HepG2 (cell line): ENCODE data around the gene NCOA5. TPM values are rescaled to one million over a fixed set of nuclear protein-coding genes. Genes with fewer than 3 reads are reported as not detected.
A peak's percentile ranks its signal among the peaks of the same experiment; 100 is the strongest.

Experiments
- ATF1 ChIP-seq: IDR thresholded peaks from 2 replicates; pipeline ENCODE4 v1.6.1; 2016; ENCODE audit warnings: mild to moderate bottlenecking, control low read depth
- CEBPZ ChIP-seq: IDR thresholded peaks from 2 replicates; pipeline ENCODE4 v1.6.1; 2012; ENCODE audit warnings: low read length, improper control_type of control experiment
- CREB1 ChIP-seq, 2 experiments: fragments of 450-650 bp in 1 of 2; IDR thresholded peaks; 2 replicates each; pipeline ENCODE4 v1.6.1; 2016 to 2017; ENCODE audit warnings: control low read depth in 1 of 2, mild to moderate bottlenecking in 1 of 2, missing compliant biosample characterization in 1 of 2, missing genetic modification characterization in 1 of 2
- FOSL1 ChIP-seq: sonication (generic); formaldehyde crosslinking; IDR thresholded peaks from 2 replicates; pipeline ENCODE4 v1.9.0; 2021; ENCODE audit warnings: missing genetic modification reagents, borderline replicate concordance
- GLMP ChIP-seq: sonication (generic); formaldehyde crosslinking; IDR thresholded peaks from 2 replicates; pipeline ENCODE4 v1.9.0; 2021; ENCODE audit warnings: missing genetic modification reagents, mild to moderate bottlenecking, borderline replicate concordance
- HCFC1 ChIP-seq: fragments of 150-350 bp; IDR thresholded peaks from 2 replicates; pipeline ENCODE4 v1.6.1; 2014; ENCODE audit warnings: low read depth, low read length
- HOXA5 ChIP-seq: sonication (generic); formaldehyde crosslinking; IDR thresholded peaks from 2 replicates; pipeline ENCODE4 v1.4.0; 2020; ENCODE audit warnings: missing genetic modification reagents
- HOXD1 ChIP-seq: sonication (generic); formaldehyde crosslinking; IDR thresholded peaks from 2 replicates; pipeline ENCODE4 v1.5.0; 2020; ENCODE audit warnings: missing genetic modification reagents
- NFE2L1 ChIP-seq: sonication (generic); formaldehyde crosslinking; IDR thresholded peaks from 2 replicates; pipeline ENCODE4 v1.4.0; 2020; ENCODE audit warnings: missing genetic modification reagents, mild to moderate bottlenecking, borderline replicate concordance
- PBX3 ChIP-seq: sonication (generic); formaldehyde crosslinking; IDR thresholded peaks from 2 replicates; pipeline ENCODE4 v1.8.1; 2023; ENCODE audit warnings: missing genetic modification reagents, inconsistent platforms, borderline replicate concordance
- PTBP1 ChIP-seq: fragments of 200-400 bp; formaldehyde crosslinking; IDR thresholded peaks from 2 replicates; pipeline ENCODE4 v1.6.1; 2018; ENCODE audit warnings: low read length, low read depth; ENCODE audit not compliant: poor library complexity, severe bottlenecking
- SAP130 ChIP-seq: IDR thresholded peaks from 2 replicates; pipeline ENCODE4 v1.6.1; 2016; ENCODE audit warnings: low read depth
- ZFP36L1 ChIP-seq: sonication (generic); formaldehyde crosslinking; IDR thresholded peaks from 2 replicates; pipeline ENCODE4 v1.8.0; 2022; ENCODE audit warnings: mild to moderate bottlenecking, missing genetic modification reagents, moderate library complexity
- ZNF121 ChIP-seq: sonication (generic); formaldehyde crosslinking; IDR thresholded peaks from 2 replicates; pipeline ENCODE4 v1.5.0; 2020; ENCODE audit warnings: mild to moderate bottlenecking, missing genetic modification reagents
- ZNF354B ChIP-seq: sonication (generic); formaldehyde crosslinking; IDR thresholded peaks from 2 replicates; pipeline ENCODE4 v1.8.0; 2022; ENCODE audit warnings: mild to moderate bottlenecking, missing genetic modification reagents
- ZNF691 ChIP-seq: sonication (generic); formaldehyde crosslinking; IDR thresholded peaks from 2 replicates; pipeline ENCODE4 v1.4.0; 2020; ENCODE audit warnings: missing genetic modification reagents, low read depth, mild to moderate bottlenecking, borderline replicate concordance
- ZNF737 ChIP-seq: sonication (generic); formaldehyde crosslinking; IDR thresholded peaks from 2 replicates; pipeline ENCODE4 v1.5.0; 2020; ENCODE audit warnings: missing genetic modification reagents, mild to moderate bottlenecking, borderline replicate concordance
- ZNF776 ChIP-seq: sonication (generic); formaldehyde crosslinking; IDR thresholded peaks from 2 replicates; pipeline ENCODE4 v1.4.0; 2020; ENCODE audit warnings: mild to moderate bottlenecking, missing genetic modification reagents
- ZSCAN5A ChIP-seq: sonication (generic); formaldehyde crosslinking; IDR thresholded peaks from 2 replicates; pipeline ENCODE4 v1.8.0; 2022; ENCODE audit warnings: mild to moderate bottlenecking, missing genetic modification reagents, borderline replicate concordance
- polyA plus RNA-seq, 8 experiments: library from polyadenylated mRNA; depleted of rRNA in 3 of 8; stranded (reverse) in 7 of 8; unstranded in 1 of 8; fragments of >200 nt; fragmentation: Illumina TruSeq in 4 of 8; extraction: Trizol in 4 of 8; gene quantifications; 2 replicates each; pipeline versions ENCODE4 v1.2.1 to v1.2.3, GENCODE V29; 2011 to 2016; ENCODE audit warnings: low read depth in 4 of 8, missing spikeins in 1 of 8, mixed read lengths in 1 of 8; ENCODE audit not compliant: insufficient read depth in 1 of 8
- total RNA-seq, 5 experiments: library from RNA; depleted of rRNA; stranded (reverse); fragments of >200 nt; fragmentation: Illumina TruSeq; extraction: Trizol; gene quantifications; 2 replicates each; pipeline ENCODE4 v1.2.3, GENCODE V29; 2016; ENCODE audit warnings: low read depth in 1 of 5

The NCOA5 gene
- total and polyA plus RNA-seq, 2 of the 13 experiments (the other 11 are each of a cell fraction or from before 2014, with no cell fraction given) = 16.5 to 28.4 TPM

- TF ChIP-seq ATF1 (CRISPR knock-in tag) (no peak), ZNF354B (CRISPR knock-in tag) (no peak), PTBP1 (no peak), HOXA5 (no peak), ZNF776 (no peak), HOXD1 (no peak), FOSL1 (CRISPR knock-in tag) (peak; percentile 78; the same call in 1 of the 2 replicates), CEBPZ (no peak), GLMP (CRISPR knock-in tag) (no peak), ZFP36L1 (CRISPR knock-in tag) (no peak), ZNF691 (CRISPR knock-in tag) (no peak), ZSCAN5A (CRISPR knock-in tag) (no peak), PBX3 (no peak), ZNF121 (CRISPR knock-in tag) (no peak), HCFC1 (no peak), CREB1 (IDR thresholded peaks at IDR 0.05) (no peak), CREB1 (CRISPR knock-in tag; IDR thresholded peaks at IDR 0.05) (peak; percentile 8; the same call in 1 of the 2 replicates), ZNF737 (CRISPR knock-in tag) (no peak), SAP130 (CRISPR knock-in tag) (peak; percentile 47; the same call in 1 of the 2 replicates), NFE2L1 (no peak)
Observed at GRCh38 chr20:46085179-46085851, 4.4 kb downstream of the NCOA5 start (continued).
